ENCODE data around the gene ZFC3H1.

DNA sequence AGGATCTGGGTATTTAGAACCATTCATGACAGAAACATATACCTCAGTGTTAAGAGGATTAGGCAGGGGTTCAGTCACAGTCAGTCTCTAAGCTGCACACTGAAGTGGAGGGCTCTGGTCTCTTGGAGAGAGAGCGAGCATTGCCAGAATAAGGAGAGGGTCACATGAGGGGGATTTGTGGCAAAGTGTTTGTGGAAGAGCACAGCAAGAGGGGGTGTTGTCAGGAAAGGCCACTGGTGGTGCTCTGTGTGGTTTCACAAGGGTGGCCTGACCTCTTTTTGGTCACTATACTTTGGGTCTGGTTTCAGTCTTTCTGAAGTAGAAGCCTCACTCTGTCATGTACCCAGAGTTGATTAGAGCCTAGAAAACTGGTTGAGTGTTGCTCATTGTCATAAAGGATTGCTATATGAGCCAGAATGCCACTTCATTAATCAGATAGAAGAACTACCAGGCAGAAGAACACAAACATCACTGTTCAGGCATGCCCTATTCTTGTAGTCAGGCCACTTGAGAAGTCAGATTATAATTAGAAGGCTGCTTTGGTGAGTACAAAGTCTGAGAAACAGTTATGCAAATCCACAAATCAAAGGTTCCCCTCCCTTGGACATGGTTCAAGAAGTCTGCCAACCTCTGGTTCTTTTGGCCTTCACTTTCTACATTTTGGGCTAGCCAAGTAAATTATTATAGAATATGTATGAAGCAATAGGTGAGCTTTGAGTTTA lies 30.6 kb upstream of the ZFC3H1 start:
- no peak for TF ChIP-seq POLR2AphosphoS5 (IDR thresholded peaks at IDR 0.05; ENCODE audit: low read depth, low read length)
- TF ChIP-seq POLR2A (IDR thresholded peaks at IDR 0.05; ENCODE audit: low read depth, low read length) = no peak; the same call in 1 of the 2 replicates
- no peak for TF ChIP-seq TAF1 (IDR thresholded peaks at IDR 0.05; ENCODE audit: borderline replicate concordance, low read depth, low read length)
